CD4-positive, alpha-beta T cell treated with Interleukin-2 at 100 ng/mL for 4 hours (primary cell): ENCODE measurements around the gene EIF5A2.

Experiments used
- DNase-seq: peaks from one replicate; pipeline ENCODE4 v3.0.0-alpha.2; 2020; ENCODE audit warnings: low spot score

The EIF5A2 gene

GRCh38 chr3:170852324-170852723, 56.1 kb downstream of the EIF5A2 start:
- no peak for DNase-seq

- no peak for DNase-seq
Observed at GRCh38 chr3:170848292-170848917, 60.0 kb downstream of the EIF5A2 start.

- DNase-seq: no peak
Observed at GRCh38 chr3:170844377-170844776, 64.1 kb downstream of the EIF5A2 start.

GRCh38 chr3:170840291-170840859, 68.1 kb downstream of the EIF5A2 start:
- DNase-seq: no peak

- DNase-seq: no peak
Observed at GRCh38 chr3:170839518-170840100, 68.8 kb downstream of the EIF5A2 start.
